ENCODE results near the gene RBFOX1.

DNA sequence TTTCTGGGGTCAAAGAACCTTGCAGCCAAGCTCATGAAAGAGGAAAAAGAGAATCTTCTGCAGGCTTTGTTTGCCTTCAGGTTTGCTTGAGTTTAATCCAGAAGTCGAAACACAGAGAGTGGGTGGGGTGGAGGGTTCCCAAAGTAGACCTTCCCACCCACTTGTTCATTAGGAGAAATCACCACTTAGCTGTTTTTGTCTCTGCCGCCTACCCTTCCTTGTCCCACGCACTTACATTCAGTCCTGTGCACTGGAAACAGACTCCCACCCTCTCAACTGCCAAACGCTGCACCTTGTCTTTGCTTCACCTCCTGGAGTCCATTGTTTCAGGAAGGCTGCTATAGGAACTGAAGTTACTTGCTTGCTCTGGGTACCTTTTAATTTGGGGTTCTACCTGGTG is 38.6 kb upstream of the RBFOX1 start:
- TF ChIP-seq, protein P1, sequence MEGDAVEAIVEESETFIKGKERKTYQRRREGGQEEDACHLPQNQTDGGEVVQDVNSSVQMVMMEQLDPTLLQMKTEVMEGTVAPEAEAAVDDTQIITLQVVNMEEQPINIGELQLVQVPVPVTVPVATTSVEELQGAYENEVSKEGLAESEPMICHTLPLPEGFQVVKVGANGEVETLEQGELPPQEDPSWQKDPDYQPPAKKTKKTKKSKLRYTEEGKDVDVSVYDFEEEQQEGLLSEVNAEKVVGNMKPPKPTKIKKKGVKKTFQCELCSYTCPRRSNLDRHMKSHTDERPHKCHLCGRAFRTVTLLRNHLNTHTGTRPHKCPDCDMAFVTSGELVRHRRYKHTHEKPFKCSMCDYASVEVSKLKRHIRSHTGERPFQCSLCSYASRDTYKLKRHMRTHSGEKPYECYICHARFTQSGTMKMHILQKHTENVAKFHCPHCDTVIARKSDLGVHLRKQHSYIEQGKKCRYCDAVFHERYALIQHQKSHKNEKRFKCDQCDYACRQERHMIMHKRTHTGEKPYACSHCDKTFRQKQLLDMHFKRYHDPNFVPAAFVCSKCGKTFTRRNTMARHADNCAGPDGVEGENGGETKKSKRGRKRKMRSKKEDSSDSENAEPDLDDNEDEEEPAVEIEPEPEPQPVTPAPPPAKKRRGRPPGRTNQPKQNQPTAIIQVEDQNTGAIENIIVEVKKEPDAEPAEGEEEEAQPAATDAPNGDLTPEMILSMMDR (IDR thresholded peaks at IDR 0.05), result no peak
- TF ChIP-seq POLR2AphosphoS5 (IDR thresholded peaks at IDR 0.05) (no peak), POLR2A (IDR thresholded peaks at IDR 0.05) (no peak), EP300 (IDR thresholded peaks at IDR 0.05) (no peak)
